IPS-18c (cell line): ENCODE measurements around the gene FHIT.

Experiments used
- H3K4me3 ChIP-seq: 2 replicates; pipeline ENCODE4 v1.7.0; 2013; ENCODE audit warnings: low read depth, mild to moderate bottlenecking, low read length, moderate library complexity; ENCODE audit not compliant: insufficient read depth
- H3K9me3 ChIP-seq: one replicate; pipeline ENCODE4 v1.6.1; 2013; ENCODE audit warnings: mild to moderate bottlenecking, low read length, moderate library complexity; ENCODE audit not compliant: control insufficient read depth, insufficient read depth

Gene FHIT

DNA sequence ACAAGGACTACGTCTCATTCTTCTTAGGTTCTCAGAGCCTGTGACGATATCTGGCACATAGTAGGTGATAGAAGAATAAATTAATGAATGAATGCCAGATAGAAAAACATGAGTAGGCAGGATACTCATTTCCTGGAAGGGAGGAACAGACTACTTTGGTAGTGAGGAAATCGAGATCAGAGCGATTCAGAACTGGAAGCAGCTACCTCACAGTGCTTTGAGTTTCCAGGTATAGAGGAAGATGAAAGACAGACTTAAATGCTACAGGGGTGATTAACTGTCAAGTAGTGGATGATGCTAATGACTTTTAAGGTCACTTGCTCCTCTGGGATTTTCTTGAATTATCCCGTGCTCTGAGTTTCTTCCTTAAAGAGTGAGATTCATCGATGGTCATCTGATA lies 1249.9 kb downstream of the FHIT start:
- no peak overlapping the region for H3K4me3 ChIP-seq

DNA sequence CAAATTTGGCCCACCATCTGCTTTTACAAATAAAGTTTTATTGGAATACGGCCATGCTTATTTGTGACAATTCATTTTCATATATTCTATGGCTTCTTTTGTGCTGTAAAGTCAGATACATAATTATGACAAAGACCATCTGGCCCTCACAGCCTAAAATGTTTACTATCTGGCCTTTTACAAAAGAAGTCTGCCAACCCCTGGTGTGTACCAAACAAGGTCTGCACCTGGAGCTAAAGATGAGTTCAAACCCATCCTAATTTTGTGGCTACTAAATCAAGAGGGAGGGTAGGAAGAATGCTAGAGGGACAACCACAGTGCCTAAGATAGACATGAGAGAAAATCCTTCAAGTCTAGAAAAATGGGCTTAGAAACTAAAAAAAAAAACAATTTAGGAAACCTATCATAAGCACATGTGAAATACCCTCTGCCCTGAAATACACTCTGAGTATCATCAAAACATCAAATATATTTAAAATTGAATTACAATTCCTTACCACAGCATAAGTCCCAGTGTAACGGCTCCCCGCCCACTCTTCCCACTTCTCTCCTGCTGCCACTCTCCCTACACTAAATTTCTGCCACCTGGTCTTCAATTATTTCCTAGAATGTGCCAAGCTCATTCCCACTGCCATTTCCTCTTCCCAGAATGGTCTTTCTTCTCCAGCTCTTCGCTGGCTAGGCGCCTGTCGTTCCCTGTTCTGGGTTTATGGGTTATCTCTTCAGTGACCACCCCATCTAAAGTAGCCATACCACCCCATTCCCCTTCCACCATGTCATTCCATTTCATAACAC lies 1250.7 kb downstream of the FHIT start:
- Histone ChIP-seq H3K9me3 (no peaks in the 10 kb centered on the region), H3K4me3 (no peak overlapping the region)

More for the DNA sequence above, 1249.9 kb downstream of the FHIT start:
- H3K9me3 ChIP-seq, result no peaks in the 10 kb centered on the region

DNA sequence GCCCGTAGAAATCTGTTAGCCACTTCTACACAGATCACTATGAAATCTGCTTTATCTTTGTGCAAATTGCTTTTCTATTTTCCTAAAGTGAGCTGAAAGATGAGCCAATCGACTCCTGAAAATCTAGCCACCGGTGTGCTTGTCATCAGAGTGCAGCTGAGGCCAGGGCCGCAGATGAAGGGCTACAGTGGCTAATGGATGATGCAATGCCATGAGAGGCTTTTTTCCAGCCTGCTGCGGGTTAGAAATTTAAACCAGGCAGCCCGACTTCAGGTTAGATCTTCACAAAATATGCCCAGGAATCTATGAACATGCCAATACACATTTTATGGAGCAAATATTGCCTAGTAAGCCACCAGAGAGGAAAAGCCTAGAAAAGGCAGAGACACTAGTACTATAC lies 1253.2 kb downstream of the FHIT start:
- no peaks in the 10 kb centered on the region for H3K9me3 ChIP-seq
- H3K4me3 ChIP-seq, result no peak overlapping the region

DNA sequence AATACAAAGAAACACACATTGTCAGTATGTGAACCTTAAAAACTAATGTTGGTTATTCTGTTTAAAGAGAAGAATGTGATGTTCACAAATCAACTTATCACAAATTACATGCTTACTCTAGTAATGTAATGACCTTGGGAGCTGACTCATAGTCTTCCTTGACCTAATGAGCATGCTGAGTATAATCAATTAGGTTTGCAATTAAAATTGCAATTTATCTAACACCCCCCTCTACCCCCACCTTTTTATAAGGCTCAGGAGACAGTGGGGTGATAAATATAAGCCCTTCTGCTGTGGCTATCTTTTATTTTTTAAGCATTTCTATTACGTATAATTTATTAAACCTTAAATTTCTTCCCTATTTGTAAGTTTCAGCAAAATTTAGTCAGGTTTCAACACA lies 1253.7 kb downstream of the FHIT start:
- Histone ChIP-seq H3K9me3 (no peaks in the 10 kb centered on the region), H3K4me3 (no peak overlapping the region)

DNA sequence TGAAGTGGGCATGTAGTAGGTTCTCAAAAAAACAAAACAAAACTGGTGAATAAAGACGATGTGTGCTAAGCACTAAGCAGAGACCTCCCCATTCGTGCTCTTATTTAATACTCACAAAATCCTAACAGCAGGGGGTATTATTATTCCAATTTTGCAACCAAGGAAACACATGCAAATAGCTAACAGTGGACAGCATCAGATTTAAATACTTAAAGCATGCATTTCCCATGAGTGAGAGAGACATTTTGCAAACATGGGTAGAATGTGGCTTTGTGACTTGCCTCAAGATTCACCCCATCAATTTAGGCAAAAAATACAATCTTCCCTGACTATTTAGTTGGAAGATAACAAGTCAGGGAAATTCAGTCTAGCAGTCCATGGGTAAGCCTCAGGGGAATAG lies 1255.2 kb downstream of the FHIT start:
- Histone ChIP-seq H3K9me3 (no peaks in the 10 kb centered on the region), H3K4me3 (no peak overlapping the region)

DNA sequence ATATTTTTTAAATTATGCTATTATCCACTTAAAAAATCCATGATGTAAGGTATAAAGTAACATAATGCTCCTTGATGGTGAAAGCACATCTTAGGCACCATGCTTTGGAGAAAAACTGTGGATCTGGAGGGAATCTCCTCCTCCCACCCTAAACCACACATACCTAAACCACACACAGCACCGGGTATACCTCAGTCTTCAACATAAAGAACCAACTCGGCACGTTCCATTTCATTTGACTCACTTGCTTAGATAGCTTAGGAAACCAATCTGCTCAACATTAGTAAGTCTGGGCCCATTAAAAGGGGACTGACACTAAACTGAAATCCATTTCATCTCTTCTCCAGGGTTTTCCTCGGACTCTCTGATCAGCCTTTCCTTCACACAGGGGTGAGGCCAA lies 1255.7 kb downstream of the FHIT start:
- Histone ChIP-seq H3K4me3 (no peak overlapping the region), H3K9me3 (no peaks in the 10 kb centered on the region)

DNA sequence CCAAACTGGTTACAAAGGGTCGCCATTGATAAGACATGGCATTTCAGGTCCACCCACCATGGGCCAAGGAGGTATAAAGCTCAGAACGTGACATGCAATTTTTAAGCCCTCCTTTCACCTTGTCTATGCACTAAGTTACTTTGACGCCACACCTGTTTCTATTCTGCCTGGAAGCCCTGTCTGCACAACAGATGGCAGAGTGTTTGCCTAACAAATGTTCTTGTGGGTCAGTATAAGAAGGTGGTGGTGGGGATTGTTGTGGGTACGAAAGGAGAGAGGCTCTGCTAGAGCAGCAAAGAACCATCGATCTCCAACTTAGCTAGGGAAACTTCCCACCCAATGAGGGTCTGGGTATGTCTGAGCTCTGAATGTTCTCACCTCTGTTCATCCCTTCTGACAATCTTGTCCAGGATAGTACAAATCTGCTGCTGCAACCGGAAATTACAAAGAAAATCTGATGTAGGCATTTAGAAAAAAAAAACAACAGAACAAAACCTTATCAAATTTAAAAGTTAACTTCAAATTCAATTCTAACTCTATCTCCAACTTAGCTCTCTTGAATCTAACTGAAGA lies 1256.4 kb downstream of the FHIT start:
- H3K4me3 ChIP-seq, result no peak overlapping the region
- no peaks in the 10 kb centered on the region for H3K9me3 ChIP-seq

DNA sequence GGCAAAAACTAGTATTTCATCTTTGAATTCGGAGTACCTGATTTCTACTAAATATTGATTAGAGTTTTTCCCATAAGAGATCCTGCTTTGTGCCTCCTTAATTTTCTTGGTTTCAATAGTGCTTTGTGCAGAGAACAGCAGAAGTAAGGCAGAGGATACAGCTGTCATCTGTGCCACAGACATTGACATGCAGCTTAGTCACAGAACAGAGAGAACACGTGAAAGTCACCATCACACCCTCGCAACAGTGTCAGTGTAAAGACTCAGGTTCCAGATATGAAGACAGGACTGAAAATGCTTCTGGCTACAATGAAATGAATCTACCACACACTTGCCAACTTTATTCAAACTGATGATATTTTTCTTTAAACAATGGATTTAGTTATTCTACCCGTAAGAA lies 1258.7 kb downstream of the FHIT start:
- H3K9me3 ChIP-seq, result no peaks in the 10 kb centered on the region
- no peak overlapping the region for H3K4me3 ChIP-seq

DNA sequence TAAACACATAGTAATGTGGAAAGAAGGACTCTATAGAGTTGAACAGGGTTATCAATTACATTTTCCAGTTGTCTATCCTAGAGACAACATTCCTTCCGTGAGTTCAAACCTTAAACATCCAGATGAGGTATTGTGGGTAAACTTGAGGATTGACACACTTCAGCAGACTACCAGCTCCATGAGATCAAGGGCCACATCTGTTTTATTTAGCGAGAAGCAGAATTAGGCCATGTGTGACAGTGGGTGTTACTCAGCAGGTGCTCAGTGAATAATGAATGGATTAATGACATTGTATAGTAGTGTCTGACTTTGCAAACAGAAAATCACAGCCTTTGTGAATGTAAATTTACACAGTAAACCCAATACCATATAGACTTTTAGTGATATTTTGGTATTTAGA lies 1260.3 kb downstream of the FHIT start:
- no peak overlapping the region for H3K4me3 ChIP-seq
- H3K9me3 ChIP-seq, result no peaks in the 10 kb centered on the region

DNA sequence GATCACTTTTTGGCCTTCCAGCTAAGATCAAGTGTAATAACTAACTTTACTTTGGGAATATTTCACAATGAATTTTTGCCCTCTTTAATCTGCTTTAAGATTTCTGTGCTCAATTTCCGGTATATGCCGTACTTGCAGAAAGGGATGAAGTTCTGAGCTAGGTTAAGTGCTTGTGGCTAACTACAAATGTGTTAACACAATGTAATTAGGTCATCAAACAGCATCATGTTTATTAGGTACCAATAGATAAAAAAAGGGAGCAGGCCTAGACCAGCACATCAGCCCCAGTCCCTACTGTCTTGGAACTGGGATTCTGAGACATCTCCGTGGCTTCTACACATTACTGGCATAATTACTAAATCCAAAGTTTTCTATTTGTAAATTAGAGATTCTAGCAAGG lies 1268.7 kb downstream of the FHIT start:
- no peak overlapping the region for H3K4me3 ChIP-seq

DNA sequence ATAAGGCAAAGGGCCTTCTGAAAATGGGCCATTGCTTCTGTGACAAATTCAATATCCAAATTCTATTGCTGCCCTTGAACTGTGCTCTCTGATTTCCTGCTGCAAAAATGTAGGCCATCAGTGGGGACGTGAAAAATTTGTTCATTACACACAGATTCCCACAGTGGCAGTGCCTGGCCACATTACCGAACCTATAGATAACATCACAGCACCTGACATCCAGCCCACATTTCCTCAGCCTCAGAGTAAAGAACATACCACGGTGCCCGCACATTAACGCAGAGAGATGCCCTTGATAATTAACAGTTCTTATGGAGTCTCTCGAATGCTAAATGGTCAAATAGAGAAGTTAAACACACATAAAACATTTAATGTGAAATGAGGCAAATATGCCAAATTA lies 1269.9 kb downstream of the FHIT start:
- no peak overlapping the region for H3K4me3 ChIP-seq

More for the DNA sequence above, 1268.7 kb downstream of the FHIT start:
- H3K9me3 ChIP-seq, result no peaks in the 10 kb centered on the region

DNA sequence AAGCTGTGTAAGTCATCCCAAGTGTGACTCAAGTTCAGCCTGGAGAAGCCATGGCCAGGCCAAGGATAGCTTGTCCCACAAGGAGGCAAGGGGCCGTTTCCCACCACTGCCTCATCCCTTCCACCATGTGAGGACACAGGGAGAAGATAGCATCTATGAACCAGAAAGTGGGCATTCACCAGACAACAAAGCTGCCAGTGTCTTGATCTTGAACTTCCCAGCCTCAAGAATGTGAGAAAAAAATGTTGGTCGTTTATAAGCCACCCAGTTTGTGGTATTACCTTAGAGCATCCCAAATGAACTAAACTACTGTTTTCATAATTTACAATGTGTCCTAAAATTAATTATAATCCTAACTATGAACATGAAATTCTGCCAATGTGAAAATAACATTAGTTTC lies 1270.7 kb downstream of the FHIT start:
- Histone ChIP-seq H3K4me3 (no peak overlapping the region), H3K9me3 (no peaks in the 10 kb centered on the region)

More for the DNA sequence above, 1269.9 kb downstream of the FHIT start:
- no peaks in the 10 kb centered on the region for H3K9me3 ChIP-seq

DNA sequence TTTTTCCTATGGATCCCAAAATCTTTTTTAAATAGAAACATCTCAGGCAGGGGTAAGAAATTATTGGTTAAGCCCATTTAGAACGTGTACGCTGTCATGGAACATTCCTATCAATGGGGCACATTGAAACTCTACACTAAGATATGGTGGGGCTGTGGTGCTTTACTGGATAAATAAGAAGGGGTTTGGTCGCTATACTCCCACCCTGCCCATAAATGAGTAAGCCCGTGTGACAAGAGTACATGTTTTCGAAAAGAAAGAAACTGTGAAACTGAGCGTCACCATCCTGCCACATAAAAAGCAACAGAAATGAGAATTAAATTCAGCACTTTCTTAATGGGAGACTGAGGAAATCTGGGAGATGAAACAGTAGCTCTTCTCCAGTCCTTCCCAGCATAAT lies 1271.7 kb downstream of the FHIT start:
- Histone ChIP-seq H3K9me3 (no peaks in the 10 kb centered on the region), H3K4me3 (no peak overlapping the region)

DNA sequence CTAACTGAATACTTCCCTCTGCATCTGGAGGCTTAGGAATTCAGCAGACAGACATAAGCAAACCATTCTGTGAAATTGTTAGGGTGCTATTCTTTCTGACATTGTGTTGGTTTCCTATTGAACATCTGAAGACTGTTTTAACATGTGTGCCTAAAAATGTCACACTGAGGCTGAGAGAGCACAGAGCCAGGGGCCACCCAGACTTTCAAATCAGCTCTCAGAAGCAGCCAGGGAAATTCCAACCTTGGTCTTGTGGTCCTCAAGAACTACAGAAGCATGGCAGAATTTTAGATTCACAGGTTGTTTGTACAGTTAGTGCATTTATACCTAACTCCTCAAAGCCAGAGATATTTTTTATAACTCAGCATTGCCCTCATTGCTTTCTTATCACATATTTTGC lies 1272.3 kb downstream of the FHIT start:
- Histone ChIP-seq H3K4me3 (no peak overlapping the region), H3K9me3 (no peaks in the 10 kb centered on the region)

DNA sequence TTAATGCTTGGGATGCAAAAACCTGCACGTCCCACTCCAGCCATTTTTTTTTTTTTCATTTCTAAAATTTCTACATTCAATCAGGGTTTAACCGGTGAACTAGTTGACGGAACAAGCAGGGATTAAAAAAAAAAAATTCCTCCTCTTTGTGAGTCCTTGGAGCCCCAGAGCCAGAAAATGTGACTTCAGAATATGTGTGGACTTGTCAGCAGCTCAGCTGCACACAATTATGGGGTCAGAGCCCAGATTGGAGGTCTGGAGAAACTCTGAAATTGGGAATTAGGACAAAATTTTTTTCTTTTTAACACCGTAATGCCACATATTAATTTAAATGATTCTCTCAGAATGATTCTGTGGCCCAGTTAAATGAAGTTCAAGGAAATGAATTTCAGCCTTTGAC lies 1280.5 kb downstream of the FHIT start:
- H3K4me3 ChIP-seq, result no peak overlapping the region
- no peaks in the 10 kb centered on the region for H3K9me3 ChIP-seq

DNA sequence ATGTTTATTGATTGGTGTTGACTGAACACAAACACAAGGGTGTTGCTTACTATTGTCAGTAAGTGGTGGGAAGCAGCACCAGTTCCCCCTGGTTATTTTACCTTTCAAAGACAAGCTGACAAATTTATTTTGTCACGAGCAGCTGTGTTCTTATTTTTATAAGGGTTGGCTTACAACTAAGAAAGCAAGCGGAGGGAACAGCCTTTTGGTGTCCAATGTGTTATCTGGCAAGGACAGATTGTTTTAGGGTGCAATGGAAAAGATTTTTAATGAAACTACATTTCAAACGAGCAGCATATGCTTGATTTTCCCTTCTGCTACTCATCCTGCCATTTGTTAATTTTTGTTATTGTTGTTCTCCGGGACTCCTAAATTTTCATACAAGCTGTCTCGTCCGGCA lies 1280.9 kb downstream of the FHIT start:
- H3K9me3 ChIP-seq, result no peaks in the 10 kb centered on the region
- H3K4me3 ChIP-seq, result no peak overlapping the region

DNA sequence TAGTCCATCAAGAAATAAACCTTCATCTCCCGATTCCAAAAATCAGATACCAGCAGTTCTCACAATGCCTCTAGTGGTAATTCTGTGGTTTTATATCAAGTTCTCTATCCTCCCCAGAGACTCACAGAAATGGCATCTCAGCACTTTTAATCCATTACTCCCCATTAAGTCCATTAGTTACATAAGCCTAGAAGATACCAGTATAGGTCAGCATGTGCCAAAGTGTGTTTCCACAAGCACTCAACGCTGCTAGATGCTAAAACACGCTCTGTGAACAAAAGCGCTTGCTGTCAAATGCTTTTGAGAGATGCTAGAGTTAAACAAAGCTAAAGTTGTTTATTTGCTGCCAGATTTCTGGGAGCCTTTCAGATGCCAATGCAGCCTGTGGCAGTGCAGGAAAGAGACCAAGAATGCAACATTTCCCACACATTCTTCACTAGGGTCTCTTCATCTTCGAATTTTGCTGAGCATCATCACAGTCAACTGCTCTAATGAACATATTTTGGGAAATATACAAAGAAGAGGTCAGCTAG lies 1282.7 kb downstream of the FHIT start:
- H3K9me3 ChIP-seq, result no peaks in the 10 kb centered on the region
- H3K4me3 ChIP-seq, result no peak overlapping the region

DNA sequence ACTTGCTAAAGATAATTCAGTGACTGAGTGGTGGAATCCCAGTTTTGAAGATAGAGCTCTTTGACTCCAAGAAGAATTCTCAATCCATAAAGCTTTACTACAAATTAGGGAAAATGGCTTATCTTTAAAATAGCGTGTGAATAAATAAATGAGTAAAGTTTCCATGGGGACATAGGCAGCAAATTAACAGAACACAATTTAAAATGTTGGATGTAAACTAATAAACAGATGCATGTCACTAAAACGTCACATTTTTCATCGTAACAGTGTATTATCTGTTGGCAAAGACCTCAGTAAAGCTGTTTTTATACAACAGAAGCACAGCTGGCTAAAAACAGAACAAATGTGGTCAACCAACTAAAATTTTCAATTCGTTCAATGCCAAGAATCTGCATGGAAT lies 1287.6 kb downstream of the FHIT start:
- Histone ChIP-seq H3K4me3 (no peak overlapping the region), H3K9me3 (no peaks in the 10 kb centered on the region)
